Liver (tissue), 9 donors: Measurements from ENCODE around the gene PRRT3. TPM values are rescaled to one million over a fixed set of nuclear protein-coding genes. Genes with fewer than 3 reads are reported as not detected.

Experiments used
- DNase-seq: peaks from one replicate; pipeline ENCODE4 v3.0.0-alpha.2; 2017; ENCODE audit warnings: low spot score
- H3K27ac ChIP-seq, 2 donors: one replicate each; pipeline ENCODE4 v1.7.0; 2013; ENCODE audit warnings: inconsistent platforms in 2 of 2, low read length in 2 of 2, control low read depth in 1 of 2, low read depth in 1 of 2, mild to moderate bottlenecking in 1 of 2
- H3K27me3 ChIP-seq, 4 donors: one replicate each; pipeline versions ENCODE4 v1.6.1 to v1.7.0; 2013; ENCODE audit warnings: low read length in 3 of 4, inconsistent platforms in 1 of 4, mild to moderate bottlenecking in 1 of 4, moderate library complexity in 1 of 4; ENCODE audit not compliant: control insufficient read depth in 4 of 4, insufficient read depth in 4 of 4
- H3K36me3 ChIP-seq, 4 donors: one replicate each; pipeline versions ENCODE4 v1.6.1 to v1.7.0; 2013; ENCODE audit warnings: low read length in 3 of 4, mild to moderate bottlenecking in 3 of 4, low read depth in 1 of 4, moderate library complexity in 1 of 4; ENCODE audit not compliant: control insufficient read depth in 4 of 4, insufficient read depth in 3 of 4
- H3K4me1 ChIP-seq, 4 donors: one replicate each; pipeline versions ENCODE4 v1.6.1 to v1.7.0; 2013; ENCODE audit warnings: low read length in 3 of 4, mild to moderate bottlenecking in 3 of 4, moderate library complexity in 1 of 4; ENCODE audit not compliant: control insufficient read depth in 4 of 4, insufficient read depth in 4 of 4
- H3K4me3 ChIP-seq, 3 donors: one replicate each; pipeline versions ENCODE4 v1.6.1 to v1.7.0; 2013; ENCODE audit warnings: low read length in 3 of 3, control low read depth in 1 of 3, low read depth in 1 of 3, mild to moderate bottlenecking in 1 of 3
- H3K9ac ChIP-seq, 2 donors: one replicate each; pipeline ENCODE4 v1.7.0; 2013; ENCODE audit warnings: low read length in 2 of 2, mild to moderate bottlenecking in 2 of 2, moderate library complexity in 2 of 2, control low read depth in 1 of 2, low read depth in 1 of 2
- H3K9me3 ChIP-seq, 4 donors: one replicate each; pipeline versions ENCODE4 v1.6.1 to v1.7.0; 2013; ENCODE audit warnings: low read length in 3 of 4; ENCODE audit not compliant: control insufficient read depth in 4 of 4
- ATF3 ChIP-seq: IDR thresholded peaks from 2 replicates; pipeline ENCODE4 v1.6.1; 2016; ENCODE audit warnings: antibody characterized with exemption
- CTCF ChIP-seq: fragments of 150-350 bp; IDR thresholded peaks from 2 replicates; pipeline ENCODE4 v1.5.1; 2017; ENCODE audit warnings: improper control_type of control experiment, low read depth, low read length; ENCODE audit not compliant: missing input control
- EGR1 ChIP-seq, 2 donors: IDR thresholded peaks; 2 replicates each; pipeline ENCODE4 v1.6.1; 2016 to 2018; ENCODE audit warnings: antibody characterized with exemption in 2 of 2, low read depth in 2 of 2
- FOXA1 ChIP-seq: IDR thresholded peaks from 2 replicates; pipeline ENCODE4 v1.6.1; 2016; ENCODE audit warnings: antibody characterized with exemption
- FOXA2 ChIP-seq: IDR thresholded peaks from 2 replicates; pipeline ENCODE4 v1.6.1; 2016; ENCODE audit warnings: antibody characterized with exemption
- GABPA ChIP-seq, 2 donors: IDR thresholded peaks in 1 of 2; conservative IDR thresholded peaks in 1 of 2; 2 replicates each; pipeline ENCODE4 v1.6.1; 2016; ENCODE audit warnings: antibody characterized with exemption in 2 of 2, mild to moderate bottlenecking in 1 of 2, moderate library complexity in 1 of 2
- HNF4A ChIP-seq, 2 donors: conservative IDR thresholded peaks; 2 replicates each; pipeline ENCODE4 v1.6.1; 2016; ENCODE audit warnings: antibody characterized with exemption in 2 of 2, mild to moderate bottlenecking in 2 of 2
- HNF4G ChIP-seq: IDR thresholded peaks from 2 replicates; pipeline ENCODE4 v1.6.1; 2016; ENCODE audit warnings: antibody characterized with exemption
- JUND ChIP-seq, 2 donors: IDR thresholded peaks; 2 replicates each; pipeline ENCODE4 v1.6.1; 2016; ENCODE audit warnings: antibody characterized with exemption in 2 of 2
- MAX ChIP-seq: IDR thresholded peaks from 2 replicates; pipeline ENCODE4 v1.6.1; 2016; ENCODE audit warnings: antibody characterized with exemption
- NR2F2 ChIP-seq: IDR thresholded peaks from 2 replicates; pipeline ENCODE4 v1.6.1; 2016; ENCODE audit warnings: antibody characterized with exemption
- RAD21 ChIP-seq, 2 donors: IDR thresholded peaks; 2 replicates each; pipeline ENCODE4 v1.6.1; 2016; ENCODE audit warnings: antibody characterized with exemption in 2 of 2, mild to moderate bottlenecking in 2 of 2
- REST ChIP-seq: IDR thresholded peaks from 2 replicates; pipeline ENCODE4 v1.6.1; 2016; ENCODE audit warnings: antibody characterized with exemption, mild to moderate bottlenecking
- SP1 ChIP-seq: IDR thresholded peaks from 2 replicates; pipeline ENCODE4 v1.6.1; 2018; ENCODE audit warnings: antibody characterized with exemption, mild to moderate bottlenecking
- TAF1 ChIP-seq: conservative IDR thresholded peaks from 2 replicates; pipeline ENCODE4 v1.6.1; 2016; ENCODE audit warnings: antibody characterized with exemption, mild to moderate bottlenecking
- YY1 ChIP-seq: IDR thresholded peaks from 2 replicates; pipeline ENCODE4 v1.6.1; 2016; ENCODE audit warnings: antibody characterized with exemption, mild to moderate bottlenecking
- WGBS: extraction: QIAGEN DNeasy Blood & Tissue Kit; methylation state at CpG from one replicate; pipeline ENCODE4 v1.1.7; 2013; 5-methylcytosine and 5-hydroxymethylcytosine counted together
- polyA plus RNA-seq, 2 donors: library from polyadenylated mRNA; stranded (reverse) in 1 of 2; unstranded in 1 of 2; fragments of 200-250 nt in 1 of 2; fragments of >200 nt in 1 of 2; fragmentation: Nextera tagmentation in 1 of 2; extraction: Ambion mirVana in 1 of 2; gene quantifications; one replicate each; pipeline versions ENCODE4 v1.2.1 to v1.2.3, GENCODE V29; 2013 to 2015
- total RNA-seq, 2 donors: library from RNA; depleted of rRNA; stranded (reverse); fragments of >200 nt; gene quantifications; one replicate each; pipeline ENCODE4 v1.2.3, GENCODE V29; 2014
- donor health status: healthy.
- donor health status: healthy.
- donor health status: healthy.
- donor health status: healthy.
- donor health status: healthy.

The PRRT3 gene
- total and polyA plus RNA-seq, 4 donors, result 0.14 to 0.79 (median 0.24) TPM

- TF ChIP-seq FOXA2, result no peak
- no peak for TF ChIP-seq CTCF
- no peak for TF ChIP-seq GABPA (IDR thresholded peaks at IDR 0.05 in 1 of 2, conservative IDR thresholded peaks at IDR 0.05 in 1 of 2)
- TF ChIP-seq ATF3, result no peak
- no peak for TF ChIP-seq RAD21 (IDR thresholded peaks at IDR 0.05)
- no peak for TF ChIP-seq HNF4G
- no peak for TF ChIP-seq FOXA1
- no peak for TF ChIP-seq HNF4A (conservative IDR thresholded peaks at IDR 0.05)
Measured at GRCh38 chr3:9955067-9955502, 2.9 kb upstream of the PRRT3 start (continued).

- TF ChIP-seq NR2F2 (no peak), TAF1 (no peak), RAD21 (IDR thresholded peaks at IDR 0.05) (no peak), REST (no peak), EGR1 (IDR thresholded peaks at IDR 0.05; ENCODE audit: low read depth in 2 of 2) (no peak), SP1 (no peak), HNF4A (conservative IDR thresholded peaks at IDR 0.05) (no peak), MAX (no peak), YY1 (no peak), FOXA1 (no peak), JUND (IDR thresholded peaks at IDR 0.05) (no peak)
- Histone ChIP-seq H3K4me3 (peak overlapping the region in 1 of 3 donors; percentile 53), H3K9ac (no peak overlapping the region), H3K4me1 (peaks cover 12 to 30% (median 22%) of the 10 kb centered on the region in 4 donors), H3K36me3 (no peaks in the 10 kb centered on the region), H3K27ac (no peak overlapping the region), H3K27me3 (peaks cover 0 to 3% (median 0%) of the 10 kb centered on the region in 4 donors), H3K9me3 (no peaks in the 10 kb centered on the region)
- DNase-seq, result no peak
- WGBS, result 46% methylated on average over 10 of the region's 10 CpGs
Measured at GRCh38 chr3:9951598-9951961, 628 bp downstream of the PRRT3 start.

GRCh38 chr3:9951126-9951525, 1.1 kb downstream of the PRRT3 start:
- H3K27ac ChIP-seq, result no peak overlapping the region
- no peak for DNase-seq
- H3K4me3 ChIP-seq, result no peak overlapping the region
- WGBS, result 62% methylated on average over 7 of the region's 7 CpGs
- H3K4me1 ChIP-seq, result peaks cover 12 to 35% (median 21%) of the 10 kb centered on the region in 4 donors
- TF ChIP-seq ATF3 (no peak), EGR1 (IDR thresholded peaks at IDR 0.05; ENCODE audit: low read depth in 2 of 2) (no peak), SP1 (no peak)
- H3K9ac ChIP-seq, result no peak overlapping the region
- no peaks in the 10 kb centered on the region for H3K36me3 ChIP-seq
- H3K9me3 ChIP-seq, result no peaks in the 10 kb centered on the region
- H3K27me3 ChIP-seq, result peaks cover 0 to 3% (median 0%) of the 10 kb centered on the region in 4 donors
